ENCODE data around the gene CT47C1. TPM values are rescaled to one million over a fixed set of nuclear protein-coding genes. Genes with fewer than 3 reads are reported as not detected.
A peak's percentile ranks its signal among the peaks of the same experiment; 100 is the strongest.

CT47C1 gene
- total RNA-seq, 1 donor, result not detected

DNA sequence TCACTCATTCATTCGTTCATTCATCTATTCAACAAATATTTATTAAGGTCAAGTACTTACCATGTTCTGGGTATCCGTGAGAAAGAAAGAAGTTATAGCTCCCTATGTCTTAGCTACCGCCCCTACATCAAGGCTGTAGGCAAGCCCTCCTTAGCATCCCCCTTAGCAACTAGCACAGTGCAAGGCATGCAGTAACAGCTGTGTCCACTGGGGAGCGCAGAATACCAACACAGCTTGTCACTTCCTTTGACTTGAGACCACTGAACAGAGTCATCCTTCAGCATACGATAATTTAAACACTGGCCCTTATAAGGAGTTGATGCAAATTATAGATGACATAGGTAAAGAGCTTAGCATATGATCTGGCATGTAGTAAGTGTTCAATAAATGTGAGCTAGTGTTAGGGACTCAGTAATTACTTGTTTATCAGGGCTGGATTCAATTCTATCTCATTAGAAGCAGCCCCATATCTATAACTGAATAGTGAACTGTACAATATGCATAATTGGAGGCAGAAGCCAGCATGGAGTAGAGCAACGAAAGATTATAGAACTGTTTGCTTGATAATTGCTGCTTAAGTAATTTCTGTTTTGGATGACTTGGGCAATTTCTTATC lies 46.1 kb downstream of the CT47C1 start:
- peak; percentile 35 for DNase-seq (ENCODE audit: low read depth)
- no peak overlapping the region for H3K4me3 ChIP-seq (ENCODE audit: low read depth, low read length)
- TF ChIP-seq, protein P1, sequence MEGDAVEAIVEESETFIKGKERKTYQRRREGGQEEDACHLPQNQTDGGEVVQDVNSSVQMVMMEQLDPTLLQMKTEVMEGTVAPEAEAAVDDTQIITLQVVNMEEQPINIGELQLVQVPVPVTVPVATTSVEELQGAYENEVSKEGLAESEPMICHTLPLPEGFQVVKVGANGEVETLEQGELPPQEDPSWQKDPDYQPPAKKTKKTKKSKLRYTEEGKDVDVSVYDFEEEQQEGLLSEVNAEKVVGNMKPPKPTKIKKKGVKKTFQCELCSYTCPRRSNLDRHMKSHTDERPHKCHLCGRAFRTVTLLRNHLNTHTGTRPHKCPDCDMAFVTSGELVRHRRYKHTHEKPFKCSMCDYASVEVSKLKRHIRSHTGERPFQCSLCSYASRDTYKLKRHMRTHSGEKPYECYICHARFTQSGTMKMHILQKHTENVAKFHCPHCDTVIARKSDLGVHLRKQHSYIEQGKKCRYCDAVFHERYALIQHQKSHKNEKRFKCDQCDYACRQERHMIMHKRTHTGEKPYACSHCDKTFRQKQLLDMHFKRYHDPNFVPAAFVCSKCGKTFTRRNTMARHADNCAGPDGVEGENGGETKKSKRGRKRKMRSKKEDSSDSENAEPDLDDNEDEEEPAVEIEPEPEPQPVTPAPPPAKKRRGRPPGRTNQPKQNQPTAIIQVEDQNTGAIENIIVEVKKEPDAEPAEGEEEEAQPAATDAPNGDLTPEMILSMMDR (IDR thresholded peaks at IDR 0.05; ENCODE audit: insufficient read depth, low read depth, low read length), result peak; percentile 80

DNA sequence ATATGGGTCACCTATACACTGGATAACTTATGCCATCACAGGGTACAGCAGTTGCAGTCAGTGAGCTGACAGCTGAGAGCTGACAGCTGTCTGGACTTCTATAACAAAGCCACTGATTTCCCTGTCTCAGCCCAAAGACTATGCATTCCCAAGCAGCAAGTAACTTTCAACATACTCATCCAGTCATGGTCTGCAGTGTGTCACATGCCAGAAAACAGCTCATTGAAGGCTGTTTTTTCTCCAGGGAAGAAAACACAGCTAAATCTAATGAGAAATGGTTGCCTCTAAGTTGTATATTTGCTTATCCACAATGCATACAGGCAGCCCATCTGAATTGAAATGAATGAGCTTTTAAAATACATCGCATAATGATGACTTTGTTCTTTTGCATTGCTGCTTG lies 48.5 kb downstream of the CT47C1 start:
- peak; percentile 34 for DNase-seq (ENCODE audit: low read depth)
- H3K4me3 ChIP-seq (ENCODE audit: low read depth, low read length), result no peak overlapping the region

More for the DNA sequence above, 48.5 kb downstream of the CT47C1 start:
- TF ChIP-seq, protein P1 (IDR thresholded peaks at IDR 0.05; ENCODE audit: insufficient read depth, low read depth, low read length), result no peak

Other genes with a start within 250 kb of the CT47C1 start
- gene ZCCHC12, start 249.2 kb upstream of the CT47C1 start, total RNA-seq, result under 0.01 TPM in 1 of 2 replicates, not detected in the other
- 0.43 TPM in 1 of 2 replicates, not detected in the other for gene LONRF3, start 98.4 kb upstream of the CT47C1 start, total RNA-seq
- gene KIAA1210, start 54.8 kb downstream of the CT47C1 start, total RNA-seq, result not detected in 2 replicates
- 202 and 244 TPM in 2 replicates for gene PGRMC1, start 163.3 kb downstream of the CT47C1 start, total RNA-seq

All from fibroblast of villous mesenchyme (primary cell).